ENCODE data around the gene NPY5R.

The NPY5R gene

DNA sequence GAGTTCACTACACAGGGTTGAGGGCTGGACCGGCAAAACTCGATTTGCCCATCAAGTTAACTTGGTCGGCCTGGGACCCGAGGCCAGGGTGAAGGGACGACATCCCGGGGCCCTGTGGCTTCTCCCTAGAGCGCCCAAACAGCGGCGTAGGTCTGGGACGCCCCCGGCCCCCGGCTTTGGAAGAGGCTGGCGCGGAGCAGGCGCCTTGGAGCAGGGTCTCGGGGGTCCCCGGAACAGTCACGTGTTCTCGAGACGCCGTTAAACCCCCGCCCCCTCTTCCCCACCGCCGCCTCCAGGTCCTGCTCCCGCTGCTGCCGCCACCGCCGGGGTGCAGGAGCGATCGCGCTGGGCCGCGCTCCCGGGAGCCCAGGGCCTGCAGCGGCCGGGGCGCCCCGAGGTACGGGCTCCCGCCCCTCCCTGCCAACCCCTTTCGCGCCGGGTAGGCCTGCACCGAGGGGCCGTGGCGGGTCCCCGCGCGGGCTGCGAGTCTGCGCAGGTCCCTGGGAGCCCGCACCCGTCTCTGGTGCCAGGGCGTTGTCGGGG lies at the start of gene NPY5R:
Gene NPY5R, plus strand, starts transcription at position 289 of the 543 bp plus-strand sequence. CDS start 6,382 bp downstream, outside the sequence.
- no peak for DNase-seq (ENCODE audit: low read depth, low spot score)

DNA sequence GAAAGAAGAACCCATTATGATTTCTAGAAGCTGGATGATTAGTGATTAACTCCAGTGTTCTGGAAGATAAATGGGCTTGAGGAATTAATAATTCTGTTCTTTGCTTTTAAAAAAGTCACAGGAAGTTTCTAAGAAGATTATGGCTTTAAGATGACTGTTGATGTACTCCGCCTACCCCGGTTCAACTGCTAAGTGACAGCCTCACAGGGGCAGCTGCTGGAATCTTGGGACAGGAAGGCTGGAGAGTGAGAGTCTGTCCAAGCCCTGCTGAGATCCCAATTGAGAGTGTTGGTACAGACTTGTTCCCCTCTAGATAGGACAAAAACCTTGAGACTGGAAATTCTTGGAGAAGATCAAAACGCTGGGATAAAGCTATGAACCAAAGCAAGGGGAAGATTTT lies 48.6 kb upstream of the NPY5R start:
- DNase-seq (ENCODE audit: low read depth, low spot score), result no peak

GRCh38 chr4:163300445-163300844 lies 43.2 kb upstream of the NPY5R start:
- DNase-seq (ENCODE audit: low read depth, low spot score), result no peak

DNA sequence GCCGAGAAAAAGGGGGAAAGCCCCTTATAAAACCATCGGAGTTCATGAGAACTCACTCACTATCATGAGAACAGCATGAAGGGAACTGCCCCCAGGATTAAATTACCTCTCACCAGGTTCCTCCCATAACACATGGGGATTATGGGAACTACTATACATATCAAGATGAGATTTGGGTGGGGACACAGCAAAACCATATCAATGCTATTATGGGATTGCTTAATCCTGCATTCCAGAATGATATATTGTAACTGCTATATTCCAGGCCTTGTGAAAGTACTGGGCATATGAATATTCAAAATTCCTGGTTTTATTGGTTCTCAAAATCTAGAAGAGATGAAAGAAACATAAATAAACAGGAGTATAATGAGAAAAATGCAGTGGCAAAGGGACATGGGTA lies 40.6 kb upstream of the NPY5R start:
- DNase-seq (ENCODE audit: low read depth, low spot score), result no peak

DNA sequence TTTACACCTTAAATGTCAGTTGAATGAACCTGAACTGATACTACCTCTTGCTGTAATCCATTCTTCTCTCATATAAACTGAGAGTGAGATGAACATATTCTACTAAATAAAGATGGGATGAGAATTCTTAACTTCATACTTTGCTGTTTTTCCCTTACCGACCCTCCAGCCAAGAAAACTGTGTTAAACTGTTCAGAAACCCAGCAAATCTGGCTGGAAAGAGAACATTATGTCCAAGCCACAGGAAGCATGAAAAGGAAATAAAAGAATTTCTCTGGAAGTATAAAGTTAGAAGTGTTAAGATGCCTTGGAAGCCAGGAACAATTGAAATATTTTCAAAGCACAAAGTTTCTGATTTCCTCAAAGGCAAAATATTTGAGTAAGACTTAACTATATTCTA lies 34.2 kb upstream of the NPY5R start:
- DNase-seq (ENCODE audit: low read depth, low spot score), result no peak

DNA sequence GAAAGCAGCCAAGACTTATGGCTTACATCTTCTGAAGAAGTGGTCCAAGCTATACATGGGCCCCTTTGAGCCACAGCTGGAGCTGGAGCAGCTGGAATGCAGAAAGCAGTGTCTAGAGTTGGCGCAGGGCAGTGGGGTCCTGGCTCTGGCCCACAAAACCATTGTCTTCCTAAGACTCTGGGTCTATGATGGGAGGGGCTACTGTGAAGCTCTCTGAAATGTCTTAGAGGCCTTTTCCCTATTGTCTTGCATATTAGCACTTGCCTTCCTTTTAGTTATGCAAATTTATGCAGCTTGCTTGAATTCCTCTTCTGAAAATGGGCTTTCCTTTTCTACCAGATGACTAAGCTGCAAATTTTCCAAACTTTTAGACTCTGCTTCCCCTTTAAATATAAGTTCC lies 26.6 kb upstream of the NPY5R start:
- no peak for DNase-seq (ENCODE audit: low read depth, low spot score)

GRCh38 chr4:163330916-163331628 lies 12.6 kb upstream of the NPY5R start:
- DNase-seq (ENCODE audit: low read depth, low spot score), result no peak

DNA sequence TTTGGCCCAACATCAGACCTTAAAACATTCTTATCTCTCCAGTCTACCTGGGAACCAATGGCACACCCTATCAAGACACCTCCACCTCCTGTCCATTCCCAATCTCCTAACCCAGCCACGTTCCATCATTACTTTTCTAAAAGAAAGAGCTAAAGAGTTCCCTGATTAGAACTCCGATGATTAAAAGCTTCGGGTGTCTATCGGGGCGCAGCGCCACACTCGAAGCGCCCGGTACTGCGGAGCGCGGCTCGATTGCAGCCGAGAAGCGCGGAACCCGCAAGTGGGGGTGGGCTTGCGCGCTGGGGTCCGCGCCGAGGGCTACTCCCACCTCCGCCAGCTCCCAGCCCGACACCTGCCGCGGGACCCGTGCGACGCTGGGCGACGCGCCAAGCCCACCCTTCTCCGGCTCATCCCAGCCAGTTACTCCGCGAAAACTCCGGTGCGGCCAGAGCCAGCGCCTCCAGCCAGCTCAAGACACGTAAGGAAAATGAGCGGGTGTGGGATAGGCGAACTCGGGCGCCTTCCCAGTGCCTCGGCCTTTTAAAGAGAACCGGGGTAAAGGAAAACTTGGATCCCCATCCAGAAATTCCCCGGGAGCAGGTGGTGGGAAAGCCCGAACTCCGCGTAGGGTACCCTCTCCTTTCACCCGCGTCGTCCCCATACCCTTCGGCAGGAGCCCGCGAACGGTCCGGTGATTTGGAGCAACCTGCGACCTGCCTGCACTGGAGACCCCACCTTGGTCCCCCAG lies 11.9 kb upstream of the NPY5R start:
- DNase-seq (ENCODE audit: low read depth, low spot score), result no peak

DNA sequence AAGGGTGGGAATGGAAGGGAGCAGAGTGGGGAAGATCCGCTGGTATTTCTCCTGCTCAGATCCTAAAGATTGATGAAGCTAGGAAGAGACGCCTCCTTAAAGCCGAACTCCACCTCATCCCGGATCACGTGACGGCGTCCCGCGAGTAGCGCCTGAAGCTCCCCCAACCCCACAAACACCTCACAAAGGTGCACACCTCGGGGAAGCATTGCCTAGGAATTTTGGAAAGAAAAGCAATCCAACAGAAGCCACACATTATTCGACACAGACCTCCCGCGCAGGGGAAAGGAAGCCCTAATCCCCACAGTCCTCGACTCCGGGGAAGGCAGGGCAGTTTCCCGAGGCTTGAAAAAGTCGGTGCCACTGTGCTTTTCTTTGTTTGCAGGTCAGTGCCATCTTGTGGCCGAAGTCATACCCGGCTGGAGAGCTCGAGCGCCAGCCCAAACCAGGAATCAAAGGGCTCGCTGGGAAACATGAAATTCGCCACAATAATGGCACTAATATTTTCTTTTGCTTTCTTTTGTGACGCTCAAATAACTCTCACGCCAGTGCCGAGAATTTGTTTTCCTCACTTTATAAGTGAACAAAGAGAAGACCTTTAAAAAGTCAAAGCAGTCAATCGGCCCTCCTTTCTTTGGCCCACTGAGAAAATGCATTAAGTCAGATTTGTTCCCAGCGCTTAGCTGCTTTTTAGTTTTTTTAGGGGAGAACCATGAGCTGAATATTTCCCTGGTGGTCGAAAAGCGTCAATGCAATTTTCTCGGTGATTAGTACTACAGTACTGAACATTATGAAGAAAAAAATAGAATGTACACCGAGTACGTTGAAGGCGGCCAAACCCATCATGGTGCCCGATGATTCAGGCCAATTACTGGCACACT lies 10.9 kb upstream of the NPY5R start, which contains the start of gene NPY1R:
Gene NPY1R, minus strand, starts transcription at position 71 of the 881 bp plus-strand sequence. CDS start 6,042 bp downstream, outside the sequence.
- DNase-seq (ENCODE audit: low read depth, low spot score), result peak; percentile 44

- no peak for DNase-seq (ENCODE audit: low read depth, low spot score)
Observed at GRCh38 chr4:163335384-163335783, 8.3 kb upstream of the NPY5R start.

DNA sequence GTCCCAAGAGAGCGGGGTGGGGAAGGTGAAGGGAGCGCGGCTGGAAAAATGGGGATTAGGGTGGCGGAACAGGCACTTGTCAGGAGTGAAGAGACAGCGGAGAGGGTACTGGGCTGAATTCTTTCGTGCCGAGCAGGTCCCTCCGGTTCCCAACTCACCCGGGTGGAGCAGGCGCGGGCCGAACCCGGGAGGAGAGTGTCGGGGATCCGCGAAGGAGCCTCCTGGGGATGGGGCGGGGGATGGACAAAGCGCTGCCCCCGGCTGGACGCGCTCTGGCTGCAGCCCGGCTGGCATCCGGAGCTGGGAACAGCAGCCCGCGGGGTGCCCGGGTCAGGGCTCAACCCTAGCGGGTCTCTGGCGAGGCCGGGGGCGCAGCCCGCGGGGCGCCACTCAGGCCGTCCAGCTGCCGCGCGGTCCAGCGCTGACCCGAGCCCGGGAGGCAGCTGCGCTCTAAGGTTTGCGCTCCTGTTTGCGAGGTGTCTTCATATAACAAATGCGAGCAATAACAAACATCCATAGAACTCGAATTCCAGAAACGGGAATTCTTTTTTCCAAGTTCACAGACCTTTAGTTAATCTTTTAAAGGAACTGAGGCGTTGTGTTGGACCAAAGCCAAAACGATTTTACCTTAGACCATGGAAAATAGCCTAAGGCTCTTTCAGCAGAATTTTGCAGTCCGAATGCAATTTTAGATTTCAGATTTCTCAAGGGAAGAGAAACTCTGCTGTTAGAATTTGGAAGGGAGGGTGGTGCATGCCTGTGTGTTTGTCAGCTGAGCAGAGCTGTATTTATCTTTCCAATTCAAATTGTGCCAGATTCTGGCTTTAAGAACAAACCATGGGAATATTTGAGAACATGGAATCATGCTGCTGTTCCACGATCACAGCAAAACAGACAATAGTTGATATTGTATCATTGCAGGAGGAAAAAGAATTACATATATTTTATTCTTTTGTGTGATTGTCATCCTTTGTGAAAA lies 744 bp downstream of the NPY5R start:
- no peak for DNase-seq (ENCODE audit: low read depth, low spot score)

GRCh38 chr4:163350672-163351071 lies 7.0 kb downstream of the NPY5R start:
- DNase-seq (ENCODE audit: low read depth, low spot score), result no peak

- no peak for DNase-seq (ENCODE audit: low read depth, low spot score)
Observed at GRCh38 chr4:163353054-163353453, 9.4 kb downstream of the NPY5R start.

DNA sequence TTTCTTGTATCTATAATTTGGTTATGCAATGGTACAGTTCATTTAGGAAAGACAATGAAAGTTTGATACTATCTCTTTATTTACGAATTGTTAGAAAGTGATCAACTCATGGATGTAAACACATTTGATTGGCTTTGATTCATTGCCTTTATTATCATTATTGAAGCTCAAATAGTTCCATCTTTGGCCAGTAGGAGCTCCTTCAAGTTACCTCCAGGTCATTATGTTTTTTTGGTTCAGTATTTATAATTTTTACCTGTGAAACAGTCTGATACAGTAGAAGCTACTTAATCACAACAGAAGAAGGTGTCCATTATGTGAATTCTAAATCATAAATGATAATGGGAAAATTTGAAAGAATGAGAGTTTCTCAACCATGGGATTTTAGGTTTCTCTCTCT lies 12.4 kb downstream of the NPY5R start:
- DNase-seq (ENCODE audit: low read depth, low spot score), result no peak

GRCh38 chr4:163367651-163368050 lies 24.0 kb downstream of the NPY5R start:
- no peak for DNase-seq (ENCODE audit: low read depth, low spot score)

DNA sequence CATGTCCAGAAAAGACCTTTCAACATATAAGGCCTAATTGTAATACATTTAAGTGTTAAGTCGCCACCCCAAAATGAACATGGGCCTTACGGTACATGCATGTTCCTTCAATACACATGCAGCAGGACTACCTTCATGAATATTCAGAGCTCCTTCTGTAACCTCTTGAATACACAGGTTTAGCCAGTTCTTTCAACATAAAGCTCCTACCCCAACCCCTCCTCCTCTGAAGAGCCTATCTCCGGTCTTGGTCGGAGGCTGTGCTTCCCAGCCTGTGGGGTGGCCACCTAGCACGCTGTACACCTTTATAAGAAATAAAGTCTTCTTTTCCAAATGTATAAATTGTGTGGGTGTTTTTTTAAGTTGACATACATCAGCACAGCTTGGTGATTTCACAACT lies 28.3 kb downstream of the NPY5R start:
- no peak for DNase-seq (ENCODE audit: low read depth, low spot score)

- no peak for DNase-seq (ENCODE audit: low read depth, low spot score)
Observed at GRCh38 chr4:163378661-163379060, 35.0 kb downstream of the NPY5R start.

DNA sequence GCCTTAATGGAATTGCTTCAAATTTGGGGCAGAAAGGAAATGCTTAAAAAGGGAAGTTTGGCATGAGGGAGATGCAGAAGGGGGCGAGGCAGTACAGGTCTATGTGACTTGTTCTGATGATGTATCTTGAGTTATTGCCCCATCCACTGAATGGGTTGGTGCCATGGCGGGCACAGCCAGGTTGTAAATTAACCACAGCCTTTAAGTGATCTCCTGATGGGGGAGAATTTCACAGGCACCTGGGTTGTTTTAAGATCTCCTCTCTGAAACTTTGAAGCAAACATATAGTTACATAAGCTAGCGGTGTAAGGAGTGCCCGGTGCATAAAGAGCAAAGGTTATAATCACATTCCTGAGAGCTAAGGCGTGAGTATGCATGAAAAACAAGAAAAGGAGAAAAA lies 37.0 kb downstream of the NPY5R start:
- DNase-seq (ENCODE audit: low read depth, low spot score), result no peak

- no peak for DNase-seq (ENCODE audit: low read depth, low spot score)
Observed at GRCh38 chr4:163382178-163382869, 38.6 kb downstream of the NPY5R start.

- no peak for DNase-seq (ENCODE audit: low read depth, low spot score)
Observed at GRCh38 chr4:163384434-163384833, 40.7 kb downstream of the NPY5R start.
